ENCODE measurements around the gene ZNF175. TPM values are rescaled to one million over a fixed set of nuclear protein-coding genes. Genes with fewer than 3 reads are reported as not detected.

ZNF175 gene
- total RNA-seq, result 10 to 100 TPM; 10.8 to 11.3 TPM
- 5.8 TPM for polyA plus RNA-seq (2013, experiment 1 of 2)
- 6.8 TPM for polyA plus RNA-seq (2013, experiment 2 of 2)
- long read RNA-seq, experiment 1, full-length matches to known transcripts, result 1 of 5 reads
- long read RNA-seq, experiment 1, partial matches to known transcripts, result 0 of 5 reads
- long read RNA-seq, experiment 1, other reads (novel, unspliced or antisense), result 4 of 5 reads
- long read RNA-seq, experiment 2, full-length matches to known transcripts, result 4 of 7 reads
- long read RNA-seq, experiment 2, partial matches to known transcripts, result 2 of 7 reads
- long read RNA-seq, experiment 2, other reads (novel, unspliced or antisense), result 1 of 7 reads
- long read RNA-seq, experiment 3, full-length matches to known transcripts, result 1 of 4 reads
- long read RNA-seq, experiment 3, partial matches to known transcripts, result 0 of 4 reads
- long read RNA-seq, experiment 3, other reads (novel, unspliced or antisense), result 3 of 4 reads
- long read RNA-seq, experiment 4, partial matches to known transcripts, result 0 of 1 reads
- long read RNA-seq, experiment 4, other reads (novel, unspliced or antisense), result 0 of 1 reads

- Mint-ChIP-seq H3K4me3 (peak within 1 kb of the TSS; percentile 89), H3K36me3 (ENCODE audit: low read depth) (peaks cover 12% of the 10 kb centered on the region), H3K27ac (peak within 1 kb of the TSS; percentile 93), H3K27me3 (ENCODE audit: insufficient read depth) (peaks cover 22% of the 10 kb centered on the region), H3K4me1 (peaks cover 10% of the 10 kb centered on the region), H3K9me3 (no peaks in the 10 kb centered on the region)
- no peak within 1 kb of the TSS for H3K27ac ChIP-seq (ENCODE audit: low read depth, low read length)
- H3K36me3 ChIP-seq (ENCODE audit: control insufficient read depth, insufficient read depth, low read length), result peaks cover 24% of the 10 kb centered on the region
- 0% methylated on average over 22 to 30 of the region's 30 CpGs for WGBS, 2 experiments (ENCODE audit: insufficient coverage in 1 of 2, insufficient read length in 1 of 2)
- no peak for TF ChIP-seq CTCF (conservative IDR thresholded peaks at IDR 0.05)
- peak within 1 kb of the TSS; percentile 99 for H3K4me3 ChIP-seq (ENCODE audit: low read length)
- H3K9ac ChIP-seq (ENCODE audit: extremely low read depth, low read length, poor library complexity, severe bottlenecking), result peak within 1 kb of the TSS; percentile 66
- H3K27me3 ChIP-seq (ENCODE audit: control insufficient read depth, insufficient read depth, low read length, poor library complexity, severe bottlenecking), result peaks cover 37% of the 10 kb centered on the region
- peak; percentile 93 for DNase-seq
- H3K4me1 ChIP-seq (ENCODE audit: control insufficient read depth, insufficient read depth, low read length), result peaks cover 6% of the 10 kb centered on the region
- H3K9me3 ChIP-seq (ENCODE audit: control insufficient read depth, low read length), result no peaks in the 10 kb centered on the region
Observed at GRCh38 chr19:51570962-51571575, at the start of gene ZNF175. Gene ZNF175 (plus strand): TSS chr19:51571283. CDS start chr19:51573330, 2,047 bp downstream.

- H3K9me3 ChIP-seq (ENCODE audit: control insufficient read depth, low read length), result no peaks in the 10 kb centered on the region
Observed at GRCh38 chr19:51521357-51521756, 49.7 kb upstream of the ZNF175 start.

More at GRCh38 chr19:51521357-51521756, 49.7 kb upstream of the ZNF175 start:
- H3K36me3 Mint-ChIP-seq (ENCODE audit: low read depth), result no peaks in the 10 kb centered on the region
- Histone ChIP-seq H3K36me3 (ENCODE audit: control insufficient read depth, insufficient read depth, low read length) (no peaks in the 10 kb centered on the region), H3K27me3 (ENCODE audit: control insufficient read depth, insufficient read depth, low read length, poor library complexity, severe bottlenecking) (peaks cover 15% of the 10 kb centered on the region), H3K9ac (ENCODE audit: extremely low read depth, low read length, poor library complexity, severe bottlenecking) (no peak overlapping the region), H3K4me1 (ENCODE audit: control insufficient read depth, insufficient read depth, low read length) (no peaks in the 10 kb centered on the region), H3K4me3 (ENCODE audit: low read length) (no peak overlapping the region), H3K27ac (ENCODE audit: low read depth, low read length) (no peak overlapping the region)
- H3K27me3 Mint-ChIP-seq (ENCODE audit: insufficient read depth), result peaks cover 6% of the 10 kb centered on the region
- peaks cover 6% of the 10 kb centered on the region for H3K9me3 Mint-ChIP-seq
- WGBS, 2 experiments (ENCODE audit: insufficient coverage in 1 of 2, insufficient read length in 1 of 2), result 77 to 100% methylated on average over 1 to 2 of the region's 2 CpGs
- no peak for TF ChIP-seq CTCF (conservative IDR thresholded peaks at IDR 0.05)
- no peak for DNase-seq
- no peaks in the 10 kb centered on the region for H3K4me1 Mint-ChIP-seq
- H3K4me3 Mint-ChIP-seq, result no peak overlapping the region
- no peak overlapping the region for H3K27ac Mint-ChIP-seq
